ENCODE data around the gene KRT40.

KRT40 gene

GRCh38 chr17:40995116-40995515, 11.0 kb upstream of the KRT40 start:
- no peak for DNase-seq

- no peak for DNase-seq
These were observed 9.7 kb upstream of the KRT40 start, which contains the start of gene KRTAP3-3 for GRCh38 chr17:40993839-40994238. TSS of gene KRTAP3-3 (minus strand) at chr17:40994164. CDS start at chr17:40994097, 67 bp downstream.

GRCh38 chr17:40993084-40993483, 9.0 kb upstream of the KRT40 start:
- no peak for DNase-seq

- no peak for DNase-seq
These were observed 8.5 kb upstream of the KRT40 start for GRCh38 chr17:40992666-40993065.

GRCh38 chr17:40986920-40987319, 2.8 kb upstream of the KRT40 start:
- DNase-seq, result no peak

- no peak for DNase-seq
These were observed 3.0 kb downstream of the KRT40 start for GRCh38 chr17:40981115-40981514.

- no peak for DNase-seq
These were observed 3.5 kb downstream of the KRT40 start for GRCh38 chr17:40980596-40980995.

GRCh38 chr17:40980117-40980516, 4.0 kb downstream of the KRT40 start:
- no peak for DNase-seq

- no peak for DNase-seq
These were observed 5.5 kb downstream of the KRT40 start for GRCh38 chr17:40978575-40979151.

GRCh38 chr17:40975516-40975915, 8.6 kb downstream of the KRT40 start:
- no peak for DNase-seq

- no peak for DNase-seq
These were observed 9.8 kb downstream of the KRT40 start for GRCh38 chr17:40974366-40974765.

GRCh38 chr17:40967582-40967981, 16.5 kb downstream of the KRT40 start:
- DNase-seq, result no peak

- no peak for DNase-seq
These were observed 17.3 kb downstream of the KRT40 start, which contains the start of gene KRT39 for GRCh38 chr17:40966848-40967247. TSS of gene KRT39 (minus strand) at chr17:40966948. CDS start at chr17:40966856, 92 bp downstream.

GRCh38 chr17:40963838-40964237, 20.3 kb downstream of the KRT40 start:
- DNase-seq, result no peak

GRCh38 chr17:40962059-40962561, 22.0 kb downstream of the KRT40 start:
- DNase-seq, result no peak

GRCh38 chr17:40961591-40961990, 22.5 kb downstream of the KRT40 start:
- DNase-seq, result no peak

GRCh38 chr17:40960144-40960543, 24.0 kb downstream of the KRT40 start:
- DNase-seq, result no peak

- no peak for DNase-seq
These were observed 25.8 kb downstream of the KRT40 start for GRCh38 chr17:40958086-40958953.

- no peak for DNase-seq
These were observed 27.5 kb downstream of the KRT40 start for GRCh38 chr17:40956401-40957254.

GRCh38 chr17:40953881-40954280, 30.2 kb downstream of the KRT40 start:
- no peak for DNase-seq

GRCh38 chr17:40952661-40953060, 31.5 kb downstream of the KRT40 start:
- DNase-seq, result no peak

- DNase-seq, result no peak
These were observed 32.0 kb downstream of the KRT40 start for GRCh38 chr17:40952154-40952553.

- DNase-seq, result no peak
These were observed 33.0 kb downstream of the KRT40 start for GRCh38 chr17:40951011-40951622.

All from NCI-H1694 (cell line).